Duodenal mucosa (tissue), 2 donors: ENCODE measurements around the gene HSPH1.
"Not testable (repeated sequence)": the region's sequence is repeated elsewhere in the genome, so short reads cannot be mapped to it uniquely, and the experiment has no call there.

Experiments
- H3K27ac ChIP-seq: one replicate; pipeline ENCODE4 v1.7.0; 2013; ENCODE audit warnings: low read depth, low read length
- H3K27me3 ChIP-seq, 2 donors: one replicate each; pipeline ENCODE4 v1.7.0; 2013; ENCODE audit warnings: low read length in 2 of 2, control low read depth in 1 of 2; ENCODE audit not compliant: insufficient read depth in 2 of 2, control insufficient read depth in 1 of 2
- H3K36me3 ChIP-seq, 2 donors: one replicate each; pipeline ENCODE4 v1.7.0; 2013; ENCODE audit warnings: low read length in 2 of 2, control low read depth in 1 of 2; ENCODE audit not compliant: insufficient read depth in 2 of 2, control insufficient read depth in 1 of 2
- H3K4me1 ChIP-seq, 2 donors: one replicate each; pipeline ENCODE4 v1.7.0; 2013; ENCODE audit warnings: low read length in 2 of 2, control low read depth in 1 of 2; ENCODE audit not compliant: insufficient read depth in 2 of 2, control insufficient read depth in 1 of 2
- H3K4me3 ChIP-seq, 2 donors: one replicate each; pipeline ENCODE4 v1.7.0; 2013; ENCODE audit warnings: low read length in 2 of 2, low read depth in 1 of 2
- H3K9ac ChIP-seq, 2 donors: one replicate each; pipeline ENCODE4 v1.7.0; 2013; ENCODE audit warnings: low read length in 2 of 2, low read depth in 1 of 2
- H3K9me3 ChIP-seq, 2 donors: one replicate each; pipeline ENCODE4 v1.7.0; 2013; ENCODE audit warnings: low read length in 2 of 2, control low read depth in 1 of 2; ENCODE audit not compliant: control insufficient read depth in 1 of 2

HSPH1 gene

DNA sequence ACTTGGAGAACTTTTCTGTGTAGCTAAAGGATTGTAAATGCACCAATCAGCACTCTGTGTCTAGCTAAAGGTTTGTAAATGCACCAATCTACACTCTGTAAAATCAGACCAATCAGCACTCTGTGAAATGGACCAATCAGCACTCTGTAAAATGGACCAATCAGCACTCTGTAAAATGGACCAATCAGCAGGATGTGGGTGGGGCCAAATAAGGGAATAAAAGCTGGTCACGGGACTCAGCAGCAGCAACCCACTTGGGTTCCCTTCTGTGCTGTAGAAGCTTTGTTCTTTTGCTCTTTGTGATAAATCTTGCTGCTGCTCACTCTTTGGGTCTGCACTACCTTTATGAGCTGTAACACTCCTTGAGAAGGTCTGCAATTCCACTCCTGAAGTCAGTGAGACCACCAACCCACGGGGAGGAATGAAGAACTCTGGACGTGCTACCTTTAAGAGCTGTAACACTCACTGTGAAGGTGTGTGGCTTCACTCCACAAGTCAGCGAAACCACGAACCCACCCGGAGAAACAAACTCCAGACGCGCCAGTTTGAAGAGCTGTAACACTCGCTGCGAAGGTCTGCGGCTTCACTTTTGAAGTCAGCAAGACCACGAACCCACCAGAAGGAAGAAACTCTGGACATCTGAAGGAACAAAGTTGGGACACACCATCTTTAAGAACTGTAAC lies 16.2 kb upstream of the HSPH1 start:
- H3K36me3 ChIP-seq, H3K9ac ChIP-seq, H3K27me3 ChIP-seq, H3K27ac ChIP-seq, H3K4me3 ChIP-seq, H3K9me3 ChIP-seq, H3K4me1 ChIP-seq: not testable (repeated sequence)

DNA sequence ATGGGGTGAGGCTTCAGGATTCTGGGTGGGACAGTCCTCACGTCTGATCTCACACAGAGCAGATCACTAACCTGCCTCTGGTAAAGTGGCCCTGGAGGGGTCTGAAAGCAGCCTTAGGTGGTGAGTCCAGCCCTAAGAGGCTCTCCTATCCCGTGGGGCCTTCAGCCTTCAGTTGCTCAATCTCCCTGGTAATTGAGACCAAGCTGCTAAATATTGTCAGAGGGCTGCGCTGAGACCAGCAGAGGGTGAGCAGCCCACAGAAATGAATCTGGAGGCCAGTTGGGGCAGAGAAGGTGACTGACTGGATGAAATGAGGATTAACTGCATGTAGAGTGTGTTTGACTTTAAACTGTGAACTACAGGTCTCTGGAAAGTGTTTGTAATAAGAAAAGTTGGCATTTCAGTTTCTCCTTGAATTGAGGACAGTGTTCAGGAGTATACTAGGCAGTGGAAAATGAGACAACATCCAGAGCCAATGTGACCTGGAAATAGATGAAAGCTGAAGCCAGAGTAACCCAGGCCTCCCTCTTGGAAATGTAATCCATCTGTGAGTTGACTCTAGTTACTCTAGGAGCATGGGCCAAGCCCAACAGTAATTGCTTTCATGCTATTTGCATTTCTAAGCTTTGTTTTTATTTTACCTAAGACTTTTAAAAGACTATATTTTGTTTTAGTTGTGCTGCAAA lies 14.3 kb upstream of the HSPH1 start:
- H3K27me3 ChIP-seq, result no peaks in the 10 kb centered on the region

DNA sequence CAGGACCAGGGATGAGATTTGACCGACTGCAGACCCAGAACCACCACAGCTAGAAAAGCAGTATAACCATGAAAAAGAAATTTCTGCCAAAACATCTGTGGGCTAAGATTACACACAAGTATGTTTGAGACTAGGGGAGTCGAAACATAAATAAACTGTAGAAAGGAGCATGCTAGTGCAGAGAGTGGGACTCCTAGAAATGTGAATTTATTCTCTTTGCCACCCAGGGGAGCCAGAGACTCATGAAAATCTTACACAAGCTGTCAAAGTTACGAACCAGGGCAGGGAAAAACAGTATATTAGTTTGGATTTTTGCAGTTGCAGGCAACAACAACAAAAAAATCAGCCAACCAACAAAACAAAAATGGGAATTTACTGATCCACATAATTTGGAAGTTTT lies 12.3 kb upstream of the HSPH1 start:
- Histone ChIP-seq H3K36me3 (no peaks in the 10 kb centered on the region), H3K27me3 (no peaks in the 10 kb centered on the region), H3K4me1 (no peaks in the 10 kb centered on the region), H3K27ac (no peak overlapping the region), H3K9me3 (no peaks in the 10 kb centered on the region), H3K9ac (no peak overlapping the region), H3K4me3 (no peak overlapping the region)

More for the DNA sequence above, 14.3 kb upstream of the HSPH1 start:
- Histone ChIP-seq H3K36me3 (no peaks in the 10 kb centered on the region), H3K27ac (no peak overlapping the region), H3K9me3 (no peaks in the 10 kb centered on the region), H3K9ac (no peak overlapping the region), H3K4me1 (no peaks in the 10 kb centered on the region), H3K4me3 (no peak overlapping the region)

DNA sequence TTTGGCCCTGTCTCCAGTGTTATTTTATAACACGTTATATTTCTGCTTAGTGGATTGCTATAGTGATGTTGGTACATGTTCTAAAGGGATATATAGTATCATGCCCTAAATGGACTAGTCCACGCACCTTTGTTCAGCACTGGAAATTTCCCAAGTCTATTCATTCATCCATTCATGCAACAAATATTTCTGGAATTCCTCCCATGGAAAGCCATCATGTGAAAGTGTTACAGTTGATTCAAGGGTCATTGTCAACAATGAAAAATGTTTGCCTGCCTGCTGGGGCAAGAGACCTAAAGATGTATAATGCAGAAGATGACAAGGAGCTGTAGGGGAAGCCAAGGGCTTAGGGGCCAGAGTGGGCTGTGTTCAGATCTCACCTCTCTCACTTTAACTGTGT lies 10.8 kb upstream of the HSPH1 start:
- H3K27ac ChIP-seq, result no peak overlapping the region
- no peak overlapping the region for H3K4me3 ChIP-seq
- H3K9me3 ChIP-seq, result no peaks in the 10 kb centered on the region
- H3K9ac ChIP-seq, result no peak overlapping the region
- no peaks in the 10 kb centered on the region for H3K36me3 ChIP-seq
- no peaks in the 10 kb centered on the region for H3K27me3 ChIP-seq
- peaks cover 0 to 3% of the 10 kb centered on the region in 2 donors for H3K4me1 ChIP-seq

GRCh38 chr13:31172001-31172400 lies 10.3 kb upstream of the HSPH1 start:
- Histone ChIP-seq H3K27ac (no peak overlapping the region), H3K9ac (no peak overlapping the region), H3K36me3 (no peaks in the 10 kb centered on the region)

DNA sequence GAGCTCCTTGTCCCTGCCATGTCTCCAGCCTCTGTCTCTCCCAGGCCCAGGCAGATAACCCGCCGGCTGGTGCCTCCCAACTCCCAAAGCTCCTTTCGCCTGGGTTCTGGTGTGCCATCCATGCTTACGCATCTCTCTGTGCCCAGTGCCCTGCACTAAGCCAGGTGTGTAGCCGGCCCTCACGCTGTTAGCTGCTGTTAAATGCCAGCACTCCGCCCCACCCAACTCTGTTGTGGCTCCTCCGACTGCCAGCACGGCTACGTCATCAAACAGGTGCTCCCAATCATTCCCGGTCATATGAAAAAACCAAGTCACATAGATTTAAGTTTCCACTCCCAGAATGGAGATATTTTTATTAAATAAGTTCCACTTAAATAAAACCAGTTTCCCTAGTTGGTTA lies 7.0 kb upstream of the HSPH1 start:
- Histone ChIP-seq H3K9ac (no peak overlapping the region), H3K4me3 (no peak overlapping the region), H3K27ac (no peak overlapping the region), H3K9me3 (no peaks in the 10 kb centered on the region), H3K27me3 (no peaks in the 10 kb centered on the region), H3K4me1 (peaks cover 0 to 3% of the 10 kb centered on the region in 2 donors), H3K36me3 (no peaks in the 10 kb centered on the region)

More at GRCh38 chr13:31172001-31172400, 10.3 kb upstream of the HSPH1 start:
- Histone ChIP-seq H3K4me3 (no peak overlapping the region), H3K9me3 (no peaks in the 10 kb centered on the region), H3K27me3 (no peaks in the 10 kb centered on the region), H3K4me1 (peaks cover 0 to 3% of the 10 kb centered on the region in 2 donors)

DNA sequence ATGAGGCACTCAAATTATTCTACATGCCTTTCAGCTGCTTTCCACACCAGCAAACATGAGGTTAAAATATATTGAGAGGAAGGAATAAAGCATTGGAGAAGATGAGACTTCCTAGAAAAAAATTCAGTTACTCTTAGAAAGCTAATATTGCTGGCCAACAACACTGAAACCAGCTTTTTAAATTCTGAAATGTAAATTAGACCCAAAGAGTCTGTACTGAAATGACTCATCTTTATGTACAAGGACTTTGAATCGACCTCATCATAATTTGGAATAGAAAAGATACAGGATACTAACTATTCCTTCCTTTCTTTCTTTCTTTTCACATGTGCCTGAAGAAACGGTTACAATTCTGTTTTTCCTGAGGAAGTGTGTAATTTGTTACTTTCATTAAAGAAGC lies 6.5 kb upstream of the HSPH1 start:
- Histone ChIP-seq H3K27ac (no peak overlapping the region), H3K27me3 (no peaks in the 10 kb centered on the region), H3K36me3 (no peaks in the 10 kb centered on the region), H3K9me3 (no peaks in the 10 kb centered on the region), H3K9ac (no peak overlapping the region), H3K4me1 (peaks cover under 1 to 3% of the 10 kb centered on the region in 2 donors), H3K4me3 (no peak overlapping the region)

DNA sequence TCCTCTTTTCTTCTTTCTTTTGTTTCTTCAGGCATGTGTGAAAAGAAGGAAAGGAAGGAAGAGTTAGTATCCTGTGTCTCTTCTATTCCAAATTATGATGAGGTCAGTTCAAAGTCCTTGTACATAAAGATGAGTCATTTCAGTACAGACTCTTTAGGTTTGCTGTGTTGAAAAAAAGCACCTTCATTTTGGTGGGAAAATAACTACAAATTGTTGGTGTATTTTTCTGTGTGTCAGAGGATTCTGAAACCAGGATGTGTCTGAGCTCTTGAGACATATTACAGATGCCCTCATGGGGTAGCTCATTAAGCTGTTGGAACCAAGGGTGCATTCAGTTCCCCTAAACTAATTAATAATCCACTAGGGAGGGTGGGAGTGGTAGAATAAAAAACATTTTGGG lies 5.8 kb upstream of the HSPH1 start:
- Histone ChIP-seq H3K9me3 (no peaks in the 10 kb centered on the region), H3K27me3 (no peaks in the 10 kb centered on the region), H3K4me3 (no peak overlapping the region), H3K36me3 (no peaks in the 10 kb centered on the region), H3K27ac (no peak overlapping the region), H3K9ac (no peak overlapping the region), H3K4me1 (peaks cover 3 to 7% of the 10 kb centered on the region in 2 donors)

GRCh38 chr13:31166591-31166990 lies 4.9 kb upstream of the HSPH1 start:
- H3K27ac ChIP-seq, result no peak overlapping the region
- no peak overlapping the region for H3K9ac ChIP-seq
- no peak overlapping the region for H3K4me3 ChIP-seq
- H3K27me3 ChIP-seq, result no peaks in the 10 kb centered on the region
- no peaks in the 10 kb centered on the region for H3K9me3 ChIP-seq
- no peaks in the 10 kb centered on the region for H3K36me3 ChIP-seq
- H3K4me1 ChIP-seq, result peaks cover 3 to 7% of the 10 kb centered on the region in 2 donors

- Histone ChIP-seq H3K36me3 (no peaks in the 10 kb centered on the region), H3K9ac (peak overlapping the region; percentile 71 to 78)
These were observed 676 bp upstream of the HSPH1 start for GRCh38 chr13:31162151-31163008.

More at GRCh38 chr13:31162151-31163008, 676 bp upstream of the HSPH1 start:
- no peaks in the 10 kb centered on the region for H3K9me3 ChIP-seq
- no peaks in the 10 kb centered on the region for H3K27me3 ChIP-seq
- peaks cover 15 to 24% of the 10 kb centered on the region in 2 donors for H3K4me1 ChIP-seq
- H3K27ac ChIP-seq, result peak overlapping the region; percentile 74
- H3K4me3 ChIP-seq, result peak overlapping the region; percentile 80 to 93
